ENCODE measurements around the gene MICU2. TPM values are rescaled to one million over a fixed set of nuclear protein-coding genes. Genes with fewer than 3 reads are reported as not detected.

Gene MICU2
- total and polyA plus RNA-seq, 2 experiments from 2014 or later, result 51.0 to 122 TPM

- ATAC-seq, result no peak
- Histone ChIP-seq H3K27ac (ENCODE audit: low read depth) (no peak overlapping the region), H3F3A (replicated peaks; ENCODE audit: low read depth) (no peaks in the 10 kb centered on the region), H2AFZ (peak overlapping the region; percentile 20; the same call in 1 of the 2 replicates), H3K27me3 (ENCODE audit: insufficient read depth) (no peaks in the 10 kb centered on the region), H3K9me2 (ENCODE audit: insufficient read depth) (no peaks in the 10 kb centered on the region), H3K79me2 (replicated peaks; ENCODE audit: insufficient read depth) (no peaks in the 10 kb centered on the region), H3K36me3 (ENCODE audit: insufficient read depth) (no peaks in the 10 kb centered on the region; the same call in 1 of the 2 replicates), H3K4me3 (no peak overlapping the region), H4K20me1 (replicated peaks; ENCODE audit: insufficient read depth) (no peaks in the 10 kb centered on the region), H3K4me1 (ENCODE audit: insufficient read depth) (no peaks in the 10 kb centered on the region), H3K4me2 (no peak overlapping the region)
- Mint-ChIP-seq H3K27ac (no peak overlapping the region), H3K4me1 (peaks cover 5% of the 10 kb centered on the region; the same call in 2 of the 3 replicates), H3K9me3 (peaks cover 3% of the 10 kb centered on the region; the same call in 2 of the 3 replicates), H3K36me3 (ENCODE audit: low read depth) (no peaks in the 10 kb centered on the region), H3K27me3 (ENCODE audit: insufficient read depth, low read depth, poor library complexity) (peaks cover 2% of the 10 kb centered on the region), H3K4me3 (no peak overlapping the region)
- no peak for DNase-seq (ENCODE audit: low spot score)
- TF ChIP-seq ZNF331 (CRISPR knock-in tag; IDR thresholded peaks at IDR 0.05; ENCODE audit: low read depth) (no peak), EZH2phosphoT487 (IDR thresholded peaks at IDR 0.05; ENCODE audit: unreplicated experiment) (no peak), ETS1 (IDR thresholded peaks at IDR 0.05) (no peak), EZH2 (IDR thresholded peaks at IDR 0.05; ENCODE audit: low read depth, unreplicated experiment) (no peak), STAT1 (IDR thresholded peaks at IDR 0.05; ENCODE audit: unreplicated experiment) (no peak), CREB1 (CRISPR knock-in tag; IDR thresholded peaks at IDR 0.05; ENCODE audit: low read depth) (no peak), CTCF (conservative IDR thresholded peaks at IDR 0.05; ENCODE audit: low read depth in 2 of 2) (no peak), NANOG (IDR thresholded peaks at IDR 0.05; ENCODE audit: borderline replicate concordance) (no peak), POLR2AphosphoS5 (IDR thresholded peaks at IDR 0.05; ENCODE audit: low read depth) (no peak), ZNF114 (CRISPR knock-in tag; IDR thresholded peaks at IDR 0.05) (no peak), JUNB (IDR thresholded peaks at IDR 0.05; ENCODE audit: unreplicated experiment) (no peak), ZNF462 (CRISPR knock-in tag; IDR thresholded peaks at IDR 0.05) (no peak), REST (IDR thresholded peaks at IDR 0.05; ENCODE audit: unreplicated experiment) (no peak)
Observed at GRCh38 chr13:21475115-21475514, 128.9 kb downstream of the MICU2 start.

Measured in GM23338 (cell line).